HG03064 (cell line): ENCODE data around the gene KAZN.
"Not testable (repeated sequence)": the region's sequence is repeated elsewhere in the genome, so short reads cannot be mapped to it uniquely, and the experiment has no call there.

Experiments
- ATAC-seq: cut with Tn5 transposase; IDR thresholded peaks from one replicate; pipeline ENCODE4 v1.9.1; 2021; ENCODE audit warnings: low read depth; ENCODE audit not compliant: unreplicated experiment

Gene KAZN

GRCh38 chr1:15134285-15134684, 535.8 kb downstream of the KAZN start:
- no peak for ATAC-seq

DNA sequence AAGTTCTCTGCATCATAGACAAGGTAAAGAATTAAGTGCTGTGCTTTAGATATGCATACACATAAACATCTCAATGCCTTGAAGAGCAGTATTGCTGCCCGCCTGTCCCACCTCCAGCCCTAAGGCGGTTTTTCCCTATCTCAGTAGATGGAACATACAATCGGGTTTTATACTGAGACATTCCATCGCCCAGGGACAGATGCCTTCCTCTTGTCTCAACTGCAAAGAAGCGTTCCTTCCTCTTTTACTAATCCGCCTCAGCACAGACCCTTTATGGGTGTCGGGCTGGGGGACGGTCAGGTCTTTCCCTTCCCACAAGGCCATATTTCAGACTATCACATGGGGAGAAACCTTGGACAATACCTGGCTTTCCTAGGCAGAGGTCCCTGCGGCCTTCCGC, 537.1 kb downstream of the KAZN start:
- ATAC-seq: not testable (repeated sequence)

GRCh38 chr1:15137809-15138208, 539.3 kb downstream of the KAZN start:
- ATAC-seq: no peak

DNA sequence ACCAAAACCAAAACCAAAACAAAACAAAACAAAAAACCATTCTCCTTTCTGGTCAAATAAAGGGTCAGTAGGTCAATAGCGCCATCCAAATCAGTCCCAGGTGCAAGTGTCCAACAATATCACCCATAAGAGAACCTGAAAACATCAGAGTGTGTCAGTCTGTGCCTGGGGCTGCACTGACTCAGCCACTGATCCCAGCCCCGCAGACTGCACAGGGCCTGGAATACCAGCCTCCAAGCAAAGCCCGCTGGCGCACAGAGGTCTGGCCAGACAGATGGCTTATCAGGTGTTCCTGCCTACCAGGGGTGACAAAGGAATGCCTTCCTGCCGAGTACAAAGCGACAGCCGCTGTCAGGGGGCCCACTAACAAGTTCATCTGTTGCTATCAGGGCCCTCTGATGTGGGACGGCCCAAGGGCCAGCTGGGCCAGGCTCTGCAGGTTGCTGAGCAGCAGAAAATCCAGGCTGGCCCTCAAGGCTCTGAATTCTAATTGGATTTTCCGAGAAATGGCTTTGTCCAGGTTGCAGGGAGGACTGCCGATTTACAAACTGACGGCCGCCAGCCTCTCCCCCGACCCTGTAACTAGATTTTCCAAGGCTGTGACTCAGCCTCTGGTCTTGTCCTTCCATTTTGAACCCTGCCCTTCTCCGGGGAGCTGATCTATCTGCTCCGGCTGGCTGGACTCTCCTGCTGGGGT, 541.3 kb downstream of the KAZN start:
- no peak for ATAC-seq

DNA sequence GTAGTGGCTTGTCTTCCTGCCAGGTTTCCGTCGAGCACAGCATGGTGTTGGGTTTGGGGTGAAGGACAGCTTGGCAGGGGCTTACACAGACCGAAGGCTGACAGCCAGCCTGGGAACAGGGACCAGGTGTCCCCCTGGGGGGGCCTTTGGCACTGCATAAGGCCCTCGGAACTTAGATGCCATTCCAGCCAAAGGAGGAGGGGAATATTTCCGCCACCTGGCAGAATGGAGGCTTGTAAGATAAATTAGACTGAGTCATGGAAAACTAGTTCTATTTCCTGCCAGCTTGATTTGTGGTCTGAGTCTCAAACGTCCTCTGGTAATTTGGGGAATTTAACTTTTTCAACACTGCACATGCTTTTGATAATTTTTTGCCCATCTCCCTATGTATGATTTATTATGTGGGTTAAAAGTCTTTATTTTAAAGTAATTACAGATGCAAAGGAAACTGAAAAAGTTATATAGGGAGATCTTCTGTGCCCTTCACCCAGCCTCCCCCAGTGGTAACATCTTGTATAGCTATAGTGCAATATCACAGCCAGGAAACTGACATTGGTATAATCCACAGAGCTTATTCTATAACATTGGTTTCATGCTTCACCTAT, 543.6 kb downstream of the KAZN start:
- ATAC-seq: no peak

DNA sequence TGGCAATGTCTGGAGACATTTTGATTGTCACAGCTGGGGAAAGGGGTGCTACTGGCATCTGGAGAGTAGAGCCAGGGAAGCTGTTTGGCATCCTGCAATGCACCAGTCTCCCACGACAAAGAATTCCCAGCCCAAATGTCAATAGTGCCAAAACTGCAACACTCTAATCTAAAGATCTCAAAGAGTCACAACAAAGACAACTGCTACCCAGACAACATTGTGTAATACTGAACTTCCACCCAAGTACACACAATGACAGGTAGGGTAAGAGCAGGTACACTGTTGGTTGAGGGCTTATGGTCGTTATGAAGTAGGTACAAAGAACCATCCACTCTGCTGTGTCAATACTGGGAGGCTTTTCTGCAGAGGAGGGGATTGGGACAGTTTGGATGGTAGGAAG, 546.8 kb downstream of the KAZN start:
- no peak for ATAC-seq

- ATAC-seq: no peak
These were observed 547.7 kb downstream of the KAZN start for GRCh38 chr1:15146142-15146680.

- ATAC-seq: no peak
These were observed 548.5 kb downstream of the KAZN start for GRCh38 chr1:15146971-15147376.

- ATAC-seq: no peak
These were observed 549.5 kb downstream of the KAZN start for GRCh38 chr1:15148004-15148403.

- ATAC-seq: no peak
These were observed 550.0 kb downstream of the KAZN start for GRCh38 chr1:15148475-15148874.

DNA sequence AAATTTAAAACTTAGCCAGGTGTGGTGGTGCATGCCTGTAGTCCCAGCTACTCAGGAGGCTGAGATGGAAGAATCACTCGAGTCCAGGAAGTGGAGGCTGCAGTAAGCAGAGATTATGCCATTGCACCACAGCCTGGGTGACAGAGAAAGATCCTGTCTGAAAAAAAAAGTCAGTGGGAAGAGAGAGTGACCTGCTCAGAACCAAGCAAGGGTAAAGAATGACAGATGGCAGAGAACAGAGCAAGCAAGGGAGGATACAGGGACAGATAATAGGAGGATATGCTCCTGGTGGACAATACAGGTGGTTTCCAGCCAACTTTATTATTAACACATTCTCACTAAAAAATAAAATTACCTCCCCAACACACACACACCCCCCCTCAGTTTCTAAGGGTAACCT, 550.5 kb downstream of the KAZN start:
- no peak for ATAC-seq

- ATAC-seq: no peak
These were observed 551.9 kb downstream of the KAZN start for GRCh38 chr1:15150376-15150775.

DNA sequence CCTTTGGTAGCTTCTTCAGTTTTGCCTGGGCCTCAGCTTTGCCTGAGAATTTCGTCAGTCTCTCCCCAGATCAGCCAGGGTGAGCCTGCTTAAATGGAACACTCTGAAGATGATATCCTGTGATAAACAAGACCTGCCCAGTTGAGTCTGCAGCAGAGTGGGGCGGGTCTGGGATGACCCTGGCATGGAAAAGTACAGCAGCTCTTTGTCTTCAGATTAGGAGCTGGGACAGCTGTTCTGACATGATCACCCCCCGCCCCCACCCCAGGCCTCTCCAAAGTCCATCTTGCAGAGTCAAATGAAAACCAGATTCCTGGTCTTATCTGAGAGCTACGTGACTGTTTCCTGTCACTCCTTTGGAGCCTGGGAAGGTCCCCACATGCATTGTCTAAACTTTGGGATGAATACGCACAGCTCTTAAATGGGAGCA, 552.9 kb downstream of the KAZN start:
- no peak for ATAC-seq

- no peak for ATAC-seq
These were observed 553.4 kb downstream of the KAZN start for GRCh38 chr1:15151871-15152270.

DNA sequence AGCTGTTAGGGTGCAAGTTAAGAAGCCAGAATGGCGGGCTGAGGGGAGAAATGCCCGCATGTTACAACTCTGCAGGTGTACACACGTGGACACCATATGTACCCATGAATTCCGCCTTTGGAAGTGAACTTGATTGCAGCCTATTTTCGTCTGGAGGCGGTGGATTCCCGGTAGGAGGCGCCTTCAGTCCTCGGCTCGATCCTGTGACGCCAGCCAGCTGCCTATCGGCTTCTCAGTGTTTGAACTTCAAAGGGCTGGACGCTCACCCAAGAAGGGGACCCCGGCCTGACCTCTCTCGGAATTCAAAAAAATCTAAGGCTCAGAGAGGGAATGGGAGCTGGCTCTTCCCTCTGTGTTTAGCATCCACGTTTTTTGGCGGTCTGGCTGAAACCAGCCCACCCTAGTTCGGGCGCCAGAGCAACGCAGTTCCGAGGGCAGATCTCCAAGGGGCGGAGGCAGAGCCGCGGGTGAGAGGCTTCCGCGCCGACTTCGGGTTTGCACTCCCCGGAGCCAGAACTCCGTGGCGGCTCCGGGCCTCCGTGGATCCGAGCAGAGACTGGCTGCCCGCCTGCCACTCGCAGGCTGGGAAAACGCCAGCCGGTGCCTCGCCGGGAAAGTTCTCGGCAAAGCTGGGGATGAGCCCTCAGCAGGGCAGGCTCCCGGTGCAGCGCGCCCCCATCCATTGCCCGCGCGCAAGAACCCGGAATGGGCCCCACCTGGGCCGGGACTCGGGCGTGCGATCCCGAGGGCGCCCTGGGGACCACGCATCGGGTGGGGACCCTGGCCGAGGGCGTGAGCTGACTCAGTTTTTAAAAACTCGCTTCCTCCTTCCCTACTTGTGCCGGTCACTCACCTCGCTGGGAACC, 554.1 kb downstream of the KAZN start:
- no peak for ATAC-seq

- ATAC-seq: no peak
These were observed 554.8 kb downstream of the KAZN start, which contains the start of gene TMEM51 for GRCh38 chr1:15153184-15153841. Gene TMEM51 (plus strand): TSS chr1:15153747. CDS start chr1:15215088, 61,341 bp downstream.

DNA sequence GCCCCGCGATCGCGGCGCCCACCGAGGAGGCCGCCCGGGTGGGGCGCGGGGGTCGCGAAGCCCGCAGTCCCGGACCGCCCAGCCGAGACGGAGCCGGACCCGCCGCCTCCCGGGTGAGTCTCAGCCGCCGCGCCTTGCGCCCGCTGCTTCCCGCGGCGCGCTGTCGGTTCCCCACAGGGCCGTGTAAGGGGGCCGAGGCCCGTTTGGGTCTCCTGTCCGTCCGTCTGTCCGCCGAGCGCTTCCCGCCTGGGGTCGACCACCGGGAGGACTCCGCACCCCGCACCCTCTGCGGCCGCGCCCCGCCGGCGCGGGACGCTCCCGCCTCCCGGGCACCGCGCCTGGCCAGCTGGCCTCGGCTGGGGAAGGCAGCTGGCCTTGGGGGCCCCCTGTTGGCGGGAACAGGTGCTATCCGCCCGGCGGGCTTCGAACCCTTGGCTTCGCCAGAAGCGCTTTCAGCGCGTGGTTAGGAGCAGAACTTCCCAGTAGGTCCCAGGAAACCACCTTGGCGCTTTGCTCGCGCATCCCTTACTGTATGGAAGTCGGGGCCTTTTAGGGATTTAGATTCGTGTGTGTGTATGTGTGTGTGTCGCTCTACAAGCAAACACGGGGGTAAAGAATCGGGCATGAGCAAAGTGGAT, 555.5 kb downstream of the KAZN start:
- ATAC-seq: no peak

DNA sequence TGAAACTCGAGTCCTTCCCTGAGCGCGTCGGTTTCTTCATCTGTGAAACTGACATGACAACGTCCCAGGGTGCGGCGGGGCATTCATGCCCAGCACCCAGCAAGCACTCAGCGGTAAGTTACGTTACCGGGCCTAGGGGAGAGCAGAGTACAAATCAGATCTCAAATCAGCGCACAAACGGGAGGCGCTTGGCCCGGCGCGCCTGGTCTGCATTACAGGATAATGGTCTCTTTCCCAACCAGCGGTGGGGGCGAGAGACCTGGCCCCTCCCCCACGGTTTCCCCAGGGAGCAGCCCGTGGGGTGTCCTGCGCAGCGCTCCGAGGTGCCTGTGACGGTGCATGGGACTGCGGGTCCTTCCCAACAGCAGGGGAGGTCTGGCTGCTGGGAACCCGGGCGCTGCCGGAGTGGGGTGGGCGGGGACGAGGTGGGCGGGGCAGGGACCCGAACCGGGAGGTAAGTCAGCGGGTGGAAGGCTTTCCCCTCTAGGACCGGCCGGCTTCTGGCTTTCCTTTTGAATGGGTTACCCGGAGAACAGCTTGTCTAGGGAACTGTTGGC, 556.1 kb downstream of the KAZN start:
- no peak for ATAC-seq

GRCh38 chr1:15155191-15155590, 556.7 kb downstream of the KAZN start:
- no peak for ATAC-seq
